Ascending aorta (tissue), 2 donors: ENCODE results near the gene OCA2. TPM values are rescaled to one million over a fixed set of nuclear protein-coding genes. Genes with fewer than 3 reads are reported as not detected.

ENCODE experiments used
- DNase-seq, 2 donors: peaks; one replicate each; pipeline ENCODE4 v3.0.0-alpha.2; 2019; ENCODE audit warnings: low spot score in 2 of 2
- H3K27ac ChIP-seq, 2 donors: fragments of 200-600 bp; sonication (generic); one replicate each; pipeline ENCODE4 v1.5.1; 2016 to 2017; ENCODE audit warnings: mild to moderate bottlenecking in 1 of 2
- H3K27me3 ChIP-seq: fragments of 200-600 bp; sonication (generic); one replicate; pipeline ENCODE4 v1.5.1; 2017
- H3K36me3 ChIP-seq, 2 donors: fragments of 200-600 bp; sonication (generic); one replicate each; pipeline ENCODE4 v1.5.1; 2016
- H3K4me1 ChIP-seq, 2 donors: fragments of 200-600 bp; sonication (generic); one replicate each; pipeline ENCODE4 v1.5.1; 2016 to 2017; ENCODE audit warnings: mild to moderate bottlenecking in 1 of 2
- H3K4me3 ChIP-seq, 2 donors: fragments of 200-600 bp; sonication (generic); one replicate each; pipeline ENCODE4 v1.5.1; 2016 to 2017; ENCODE audit warnings: mild to moderate bottlenecking in 1 of 2
- H3K9me3 ChIP-seq, 2 donors: fragments of 200-600 bp; sonication (generic); one replicate each; pipeline ENCODE4 v1.5.1; 2016
- intact Hi-C: fragments of 100-400 bp; cut with DNase I; formaldehyde crosslinking; loops from one replicate; pipeline ENCODE4 v1.15.1; 2023
- total RNA-seq: library from RNA; depleted of rRNA; stranded (reverse); fragments of >200 nt; gene quantifications from one replicate; pipeline ENCODE4 v1.1.0, GENCODE V29; 2016
- TF ChIP-seq, protein P1 (sequence below), 3 experiments: fragments of 200-600 bp in 2 of 3; fragments of 450-650 bp in 1 of 3; sonication (generic) in 2 of 3; IDR thresholded peaks; one replicate each; pipeline ENCODE4 v1.5.1; 2016 to 2019; ENCODE audit warnings: antibody characterized with exemption in 3 of 3, mild to moderate bottlenecking in 1 of 3, moderate library complexity in 1 of 3

The OCA2 gene
- total RNA-seq, 1 donor from 2014 or later = 1.2 TPM

DNA sequence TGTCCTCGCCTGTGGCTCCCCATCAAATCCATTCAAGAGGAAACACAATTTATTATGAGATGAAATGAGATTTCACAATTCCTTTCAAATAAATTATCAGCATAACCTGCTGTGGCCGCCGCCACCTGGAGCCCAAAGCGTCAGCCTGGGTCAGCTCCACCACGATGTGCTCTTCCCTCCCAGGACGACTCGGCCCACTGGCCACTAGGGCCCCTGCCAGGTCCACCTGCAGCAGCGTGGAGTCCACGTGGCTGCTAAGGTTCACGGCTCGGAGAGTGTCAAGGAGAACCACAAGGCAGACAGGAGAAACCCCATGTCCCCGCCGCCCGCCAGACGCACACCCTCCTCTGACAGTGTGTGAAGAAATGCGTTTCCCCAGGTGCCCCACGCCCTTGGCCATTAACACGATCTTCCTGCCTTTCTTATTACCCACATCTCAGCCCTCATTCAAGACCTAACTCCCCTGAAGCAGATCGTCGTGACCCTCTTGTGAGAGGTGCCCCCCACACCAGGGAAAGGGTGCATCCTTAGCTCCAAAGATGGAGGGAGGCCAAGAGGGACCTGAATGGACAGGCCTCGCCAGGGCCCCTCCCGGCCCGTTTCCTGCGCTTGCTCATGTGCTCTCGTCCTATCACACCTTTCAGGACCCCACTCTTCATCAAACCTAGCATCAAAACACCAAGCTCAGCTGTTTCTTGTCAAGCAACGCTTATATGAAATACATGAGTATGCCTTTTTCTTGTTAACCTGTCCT, 80.6 kb downstream of the OCA2 start:
- Histone ChIP-seq H3K4me1 (no peaks in the 10 kb centered on the region), H3K36me3 (peaks cover 0 to 8% of the 10 kb centered on the region in 2 donors), H3K27me3 (no peaks in the 10 kb centered on the region), H3K9me3 (no peaks in the 10 kb centered on the region), H3K27ac (no peak overlapping the region), H3K4me3 (no peak overlapping the region)
- intact Hi-C loops = no loop called here
- DNase-seq = no peak
- TF ChIP-seq, protein P1, sequence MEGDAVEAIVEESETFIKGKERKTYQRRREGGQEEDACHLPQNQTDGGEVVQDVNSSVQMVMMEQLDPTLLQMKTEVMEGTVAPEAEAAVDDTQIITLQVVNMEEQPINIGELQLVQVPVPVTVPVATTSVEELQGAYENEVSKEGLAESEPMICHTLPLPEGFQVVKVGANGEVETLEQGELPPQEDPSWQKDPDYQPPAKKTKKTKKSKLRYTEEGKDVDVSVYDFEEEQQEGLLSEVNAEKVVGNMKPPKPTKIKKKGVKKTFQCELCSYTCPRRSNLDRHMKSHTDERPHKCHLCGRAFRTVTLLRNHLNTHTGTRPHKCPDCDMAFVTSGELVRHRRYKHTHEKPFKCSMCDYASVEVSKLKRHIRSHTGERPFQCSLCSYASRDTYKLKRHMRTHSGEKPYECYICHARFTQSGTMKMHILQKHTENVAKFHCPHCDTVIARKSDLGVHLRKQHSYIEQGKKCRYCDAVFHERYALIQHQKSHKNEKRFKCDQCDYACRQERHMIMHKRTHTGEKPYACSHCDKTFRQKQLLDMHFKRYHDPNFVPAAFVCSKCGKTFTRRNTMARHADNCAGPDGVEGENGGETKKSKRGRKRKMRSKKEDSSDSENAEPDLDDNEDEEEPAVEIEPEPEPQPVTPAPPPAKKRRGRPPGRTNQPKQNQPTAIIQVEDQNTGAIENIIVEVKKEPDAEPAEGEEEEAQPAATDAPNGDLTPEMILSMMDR (IDR thresholded peaks at IDR 0.05) = no peak

DNA sequence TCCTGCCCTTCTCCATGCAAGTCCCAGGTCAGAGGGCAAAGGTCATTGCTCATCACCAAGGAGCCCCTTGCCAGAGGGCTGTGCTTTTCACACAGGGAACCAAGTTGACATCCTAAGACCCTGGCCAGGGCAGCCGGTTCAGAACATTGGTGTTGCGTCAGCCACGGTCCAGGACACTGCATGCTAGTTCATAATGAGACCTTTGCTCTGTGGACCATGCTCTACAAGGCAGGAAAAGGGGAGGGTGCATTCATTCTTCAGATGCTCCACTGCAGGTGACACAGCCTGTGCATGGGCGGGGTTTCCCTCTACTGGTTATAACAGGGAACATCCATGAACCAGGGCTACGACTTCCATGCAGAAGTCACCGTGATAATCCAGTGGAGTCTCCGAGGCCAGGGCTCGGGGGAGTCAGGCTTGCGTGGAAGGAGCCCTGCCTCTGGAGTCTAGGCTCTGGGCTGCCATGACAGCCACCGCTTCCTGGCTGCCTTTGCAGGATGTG, 81.6 kb downstream of the OCA2 start:
- H3K27me3 ChIP-seq = no peaks in the 10 kb centered on the region
- TF ChIP-seq, protein P1 (IDR thresholded peaks at IDR 0.05) = no peak
- no peaks in the 10 kb centered on the region for H3K9me3 ChIP-seq
- H3K36me3 ChIP-seq = peaks cover 0 to 8% of the 10 kb centered on the region in 2 donors
- H3K27ac ChIP-seq = no peak overlapping the region
- no peak for DNase-seq
- H3K4me1 ChIP-seq = no peaks in the 10 kb centered on the region
- intact Hi-C loops = no loop called here
- H3K4me3 ChIP-seq = no peak overlapping the region

DNA sequence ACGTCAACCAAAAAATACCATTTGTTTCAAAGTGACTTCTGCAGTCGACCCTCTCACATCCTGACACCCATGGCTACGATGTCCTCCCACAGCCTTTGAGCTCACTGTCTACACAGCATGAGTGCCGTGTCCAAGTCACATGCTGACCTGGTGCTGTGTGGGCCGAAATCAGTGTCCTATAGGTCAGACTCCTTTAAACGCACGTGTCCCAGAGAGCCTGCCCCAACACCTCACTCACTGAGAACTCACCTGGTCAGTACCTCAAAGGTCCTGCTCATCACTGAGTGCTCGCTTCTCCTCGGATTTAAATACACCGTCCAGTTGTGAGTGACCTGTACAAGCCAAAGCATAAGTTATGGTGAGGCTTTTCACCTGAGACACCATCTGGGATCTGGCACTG, 83.3 kb downstream of the OCA2 start:
- H3K4me1 ChIP-seq = no peaks in the 10 kb centered on the region
- intact Hi-C loops = no loop called here
- DNase-seq = no peak
- H3K9me3 ChIP-seq = no peaks in the 10 kb centered on the region
- no peaks in the 10 kb centered on the region for H3K27me3 ChIP-seq
- H3K36me3 ChIP-seq = peaks cover 0 to 9% of the 10 kb centered on the region in 2 donors
- H3K27ac ChIP-seq = no peak overlapping the region
- H3K4me3 ChIP-seq = no peak overlapping the region
- TF ChIP-seq, protein P1 (IDR thresholded peaks at IDR 0.05) = no peak

DNA sequence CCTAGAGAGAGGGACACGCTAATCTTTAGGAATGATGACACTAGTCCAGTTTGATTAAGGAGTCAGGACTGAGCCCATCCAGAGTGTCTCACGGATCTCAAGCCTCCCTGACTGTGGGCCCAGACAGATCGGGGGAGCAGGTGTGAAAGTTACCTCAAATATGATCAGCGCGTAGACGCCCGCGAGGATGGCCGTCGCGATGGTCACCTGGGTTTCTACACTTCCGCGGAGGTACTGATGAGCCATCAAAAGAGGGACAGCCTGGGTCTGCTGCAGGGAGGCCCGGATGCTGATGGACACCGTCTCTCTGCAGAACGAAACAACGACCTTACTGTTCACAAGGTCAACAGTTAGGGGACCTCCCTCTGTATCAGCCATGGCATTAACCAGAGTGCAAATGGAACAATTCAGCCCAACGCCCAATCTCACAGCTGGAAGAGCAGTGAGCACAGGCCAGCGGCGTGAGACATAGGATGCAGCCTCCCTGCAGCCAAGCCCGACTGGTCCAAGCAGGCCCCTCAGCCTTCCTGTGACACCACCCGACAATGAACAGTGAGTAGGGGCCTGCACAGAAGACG, 84.4 kb downstream of the OCA2 start:
- TF ChIP-seq, protein P1 (IDR thresholded peaks at IDR 0.05) = no peak
- H3K36me3 ChIP-seq = peaks cover 0 to 12% of the 10 kb centered on the region in 2 donors
- no peak for DNase-seq
- no peak overlapping the region for H3K27ac ChIP-seq
- H3K9me3 ChIP-seq = peaks cover 0 to 4% of the 10 kb centered on the region in 2 donors
- H3K4me3 ChIP-seq = no peak overlapping the region
- H3K4me1 ChIP-seq = no peaks in the 10 kb centered on the region
- intact Hi-C loops = no loop called here
- H3K27me3 ChIP-seq = no peaks in the 10 kb centered on the region

DNA sequence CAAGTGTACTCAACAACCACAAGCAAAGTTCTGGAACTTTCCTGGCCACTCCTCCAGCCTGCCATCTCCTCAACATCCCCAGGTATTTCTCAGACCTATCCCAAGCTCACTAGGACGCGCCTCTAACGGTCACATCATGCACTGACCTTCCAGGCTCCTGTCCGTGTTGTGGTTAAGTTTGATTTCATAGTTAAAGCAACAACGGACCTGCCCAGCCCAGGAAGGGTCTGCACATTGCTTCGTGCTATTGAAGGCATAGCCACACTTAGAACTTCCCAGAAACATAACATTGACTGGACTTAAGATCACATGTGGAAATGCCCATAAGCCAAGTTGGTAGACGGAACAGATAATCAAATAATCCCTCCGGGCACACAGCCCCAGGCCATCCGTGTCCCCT, 85.1 kb downstream of the OCA2 start:
- TF ChIP-seq, protein P1 (IDR thresholded peaks at IDR 0.05) = no peak
- intact Hi-C loops = no loop called here
- H3K4me1 ChIP-seq = no peaks in the 10 kb centered on the region
- peaks cover 0 to 16% of the 10 kb centered on the region in 2 donors for H3K36me3 ChIP-seq
- H3K27me3 ChIP-seq = no peaks in the 10 kb centered on the region
- H3K27ac ChIP-seq = no peak overlapping the region
- no peak for DNase-seq
- peaks cover 0 to 4% of the 10 kb centered on the region in 2 donors for H3K9me3 ChIP-seq
- no peak overlapping the region for H3K4me3 ChIP-seq
